NCI-H82 (cell line): ENCODE data around the gene CYB5D1.

Experiments used
- DNase-seq: peaks from one replicate; lab custom pipeline; 2025; lab: John Stamatoyannopoulos, UW

Gene CYB5D1

GRCh38 chr17:7833795-7834541 is 23.8 kb upstream of the CYB5D1 start, which contains the start of gene KDM6B:
Gene KDM6B, plus strand, starts transcription at chr17:7834217. Its CDS starts 11,338 bp downstream, at chr17:7845555.
- DNase-seq, result peak; percentile 98

GRCh38 chr17:7834542-7834956 is 23.3 kb upstream of the CYB5D1 start:
- DNase-seq, result no peak

- peak; percentile 100 for DNase-seq
Measured at GRCh38 chr17:7834957-7835813, 22.6 kb upstream of the CYB5D1 start.

- peak; percentile 98 for DNase-seq
Measured at GRCh38 chr17:7835814-7836595, 21.8 kb upstream of the CYB5D1 start.

GRCh38 chr17:7836596-7837407 is 21.0 kb upstream of the CYB5D1 start:
- DNase-seq, result peak; percentile 99

GRCh38 chr17:7837408-7838088 is 20.3 kb upstream of the CYB5D1 start:
- DNase-seq, result peak; percentile 74

GRCh38 chr17:7838090-7839075 is 19.4 kb upstream of the CYB5D1 start:
- DNase-seq, result peak; percentile 96

GRCh38 chr17:7839190-7839875 is 18.5 kb upstream of the CYB5D1 start:
- DNase-seq, result peak; percentile 48

- DNase-seq, result peak; percentile 78
Measured at GRCh38 chr17:7839876-7840261, 17.9 kb upstream of the CYB5D1 start.

GRCh38 chr17:7840441-7840840 is 17.4 kb upstream of the CYB5D1 start:
- DNase-seq, result peak; percentile 89

GRCh38 chr17:7840875-7841274 is 16.9 kb upstream of the CYB5D1 start:
- DNase-seq, result no peak

GRCh38 chr17:7841396-7841914 is 16.3 kb upstream of the CYB5D1 start:
- peak; percentile 89 for DNase-seq

GRCh38 chr17:7841915-7842379 is 15.9 kb upstream of the CYB5D1 start:
- peak; percentile 97 for DNase-seq

GRCh38 chr17:7842380-7843256 is 15.2 kb upstream of the CYB5D1 start:
- DNase-seq, result peak; percentile 80

- peak; percentile 68 for DNase-seq
Measured at GRCh38 chr17:7843257-7843535, 14.6 kb upstream of the CYB5D1 start.

- DNase-seq, result peak; percentile 93
Measured at GRCh38 chr17:7843536-7844291, 14.1 kb upstream of the CYB5D1 start.
